22Rv1 (cell line): ENCODE measurements around the gene ZNF423.

Experiments used
- CTCF ChIP-seq: fragments of 450-650 bp; IDR thresholded peaks from 2 replicates; pipeline ENCODE4 v1.5.1; 2017; ENCODE audit warnings: mild to moderate bottlenecking
- ZFX ChIP-seq: fragments of 450-650 bp; IDR thresholded peaks from 2 replicates; pipeline ENCODE4 v1.6.1; 2017; ENCODE audit warnings: antibody characterized with exemption, borderline replicate concordance

DNA sequence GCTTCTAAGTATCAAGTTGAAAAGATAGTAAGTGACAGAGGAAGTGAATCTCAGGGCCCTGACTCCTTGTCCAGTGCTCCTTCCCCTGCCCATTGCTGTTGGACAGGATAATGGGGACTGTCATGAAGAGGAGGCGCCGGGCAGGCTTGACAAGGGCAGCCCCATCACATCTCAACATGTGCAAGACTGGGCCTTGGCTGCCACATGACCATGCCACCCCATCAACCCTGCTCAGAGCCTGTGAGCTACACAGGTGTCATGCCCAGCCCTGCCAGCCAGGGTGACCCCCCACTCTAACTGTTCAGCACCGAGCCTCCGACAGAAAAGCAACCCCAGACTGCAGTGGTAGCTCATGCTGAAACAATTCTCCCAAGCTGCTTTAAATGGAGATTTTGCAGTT, 310.7 kb downstream of the ZNF423 start:
- TF ChIP-seq CTCF (no peak), ZFX (no peak)
